Stimulated activated CD8-positive, alpha-beta memory T cell treated with anti-CD3 and anti-CD28 coated beads, Interleukin-2, amount 100 ng/mL, for 48 hours (primary cell): ENCODE data around the gene TBPL2.
A peak's percentile ranks its signal among the peaks of the same experiment; 100 is the strongest.
"Not testable (repeated sequence)": the region's sequence is repeated elsewhere in the genome, so short reads cannot be mapped to it uniquely, and the experiment has no call there.

Source experiments
- DNase-seq, 2 donors: peaks; one replicate each; pipeline ENCODE4 v3.0.0-alpha.2; 2020; ENCODE audit warnings: low read depth in 2 of 2

TBPL2 gene

DNA sequence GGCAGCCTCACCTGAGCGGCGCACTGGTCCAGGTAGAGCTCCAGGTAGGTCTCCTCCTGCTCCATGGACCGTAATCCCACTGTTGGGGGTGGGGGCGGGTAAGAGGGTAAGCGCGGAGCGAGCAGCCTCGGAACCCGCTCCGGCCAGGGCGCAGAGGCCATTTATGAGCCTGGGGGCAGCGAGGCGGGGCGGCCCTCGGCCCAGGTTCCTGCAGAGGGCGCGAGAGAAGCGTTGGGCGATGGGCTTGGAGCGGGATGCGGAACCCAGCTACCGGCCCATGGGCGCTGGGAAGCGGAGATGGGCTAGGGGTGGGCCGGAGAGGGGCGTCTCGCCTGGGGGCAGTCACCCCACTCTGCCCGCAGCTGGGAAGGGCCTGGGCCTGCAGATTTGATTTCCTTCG, at the start of gene TBPL2:
Gene TBPL2 (minus strand): TSS at position 232 of the 400 bp plus-strand sequence. CDS start 167 bp downstream, at position 65.
- DNase-seq, result no peak

DNA sequence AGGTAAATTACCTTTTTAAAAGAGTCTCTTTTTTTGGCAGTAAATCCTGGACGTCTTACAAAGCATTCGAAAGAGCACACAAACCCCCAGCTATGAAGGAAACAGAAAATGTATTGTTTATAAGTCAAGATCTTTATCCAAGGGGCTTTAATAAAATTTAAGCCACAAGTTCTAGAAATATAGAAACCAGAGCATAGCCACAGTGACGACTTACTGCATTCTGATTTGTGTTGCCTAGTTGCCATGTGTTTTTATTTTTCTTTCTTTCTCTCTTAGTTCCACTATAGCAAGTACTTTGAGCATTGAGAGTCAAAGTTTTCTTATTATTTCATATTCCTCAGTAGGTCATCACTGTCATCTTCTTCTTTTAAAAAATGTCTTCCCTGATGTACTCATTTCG, 47.8 kb upstream of the TBPL2 start:
- DNase-seq, result no peak

DNA sequence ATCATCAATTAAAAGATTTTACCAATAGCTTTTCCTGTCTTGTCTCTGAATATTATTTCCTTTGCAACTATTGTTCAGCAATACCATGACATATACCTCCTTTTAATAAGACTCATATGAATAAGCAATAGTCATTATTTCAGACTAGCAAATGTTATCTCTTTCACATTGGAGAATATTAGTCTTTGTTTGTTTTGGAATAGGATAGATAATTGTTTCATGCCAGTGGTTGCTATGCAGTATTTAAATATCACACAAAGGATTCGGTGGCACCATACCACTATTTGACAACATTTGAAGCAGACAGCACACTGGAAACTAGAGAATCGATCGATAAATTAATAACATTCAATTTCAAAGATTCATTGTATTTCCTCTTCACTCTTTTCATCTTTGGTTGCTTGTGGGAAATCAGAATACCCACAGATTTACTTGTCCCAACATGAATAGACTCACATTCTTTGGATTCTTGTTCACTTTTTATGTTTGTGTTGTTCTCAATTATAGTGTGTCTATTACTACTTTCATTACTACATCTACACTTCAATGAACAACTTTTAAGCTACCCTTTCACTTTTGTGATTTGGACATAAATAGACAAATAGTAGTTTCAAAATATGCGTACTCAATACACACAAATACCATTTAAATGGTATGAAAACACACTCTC, 42.7 kb upstream of the TBPL2 start:
- no peak for DNase-seq

- no peak for DNase-seq
Observed at GRCh38 chr14:55481769-55482168, 41.4 kb upstream of the TBPL2 start.

DNA sequence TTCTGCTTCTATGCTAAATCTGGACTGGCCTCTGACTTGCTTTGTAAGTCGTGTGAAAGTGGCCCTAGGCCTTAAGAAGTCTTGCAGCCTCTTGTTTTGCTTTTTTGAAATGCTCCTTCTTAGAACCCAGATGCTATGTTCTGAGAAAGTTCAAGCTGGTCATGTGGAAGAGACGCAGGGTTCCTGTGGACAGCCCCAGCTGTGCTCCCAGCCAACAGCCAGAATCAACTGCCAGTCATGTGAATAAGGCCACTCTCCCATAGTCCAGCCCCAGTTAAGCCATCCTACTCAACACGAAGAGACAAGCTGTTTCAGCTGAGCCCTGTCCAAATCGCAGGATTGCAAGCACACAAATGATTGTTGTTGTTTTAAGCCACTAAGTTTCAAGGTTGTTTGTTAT, 37.3 kb upstream of the TBPL2 start:
- DNase-seq, result no peak

DNA sequence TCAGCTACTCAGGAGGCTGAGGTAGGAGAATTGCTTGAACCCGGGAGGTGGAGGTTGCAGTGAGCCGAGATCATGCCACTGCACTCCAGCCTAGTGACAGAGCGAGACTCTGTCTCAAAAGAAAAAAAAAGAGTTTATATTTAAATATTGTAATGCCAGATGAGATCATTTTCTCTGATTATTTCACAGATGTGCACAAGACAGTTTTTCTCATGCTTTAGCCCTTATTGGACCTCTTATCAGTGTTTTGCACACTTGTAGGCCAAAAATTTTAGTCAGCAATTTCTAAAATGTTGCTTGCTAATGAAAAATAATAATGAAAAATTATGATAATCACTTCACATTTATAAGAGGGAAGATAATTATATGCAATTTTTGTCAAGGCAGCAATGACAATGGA, 36.0 kb upstream of the TBPL2 start:
- not testable (repeated sequence) for DNase-seq

GRCh38 chr14:55473786-55474185, 33.4 kb upstream of the TBPL2 start:
- no peak for DNase-seq

DNA sequence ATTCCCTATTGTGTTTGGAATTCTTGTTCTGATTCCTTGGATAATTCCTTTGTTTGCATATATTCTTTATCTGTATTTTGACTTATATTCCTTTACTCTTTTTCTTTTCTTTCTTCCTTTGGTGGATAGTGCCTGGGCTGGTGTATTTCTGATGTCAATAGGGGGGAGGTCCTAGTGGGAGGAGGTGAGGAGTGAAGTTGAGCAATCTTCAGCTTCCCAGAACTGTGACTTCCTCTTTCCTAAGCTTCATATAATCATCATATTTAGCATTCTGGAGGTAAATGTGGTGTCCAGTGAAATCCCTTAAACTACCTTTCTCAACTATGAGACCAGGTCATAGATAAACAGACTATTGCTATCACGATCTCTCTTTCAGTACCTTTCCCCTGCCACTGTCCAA, 29.6 kb upstream of the TBPL2 start:
- DNase-seq, result no peak

DNA sequence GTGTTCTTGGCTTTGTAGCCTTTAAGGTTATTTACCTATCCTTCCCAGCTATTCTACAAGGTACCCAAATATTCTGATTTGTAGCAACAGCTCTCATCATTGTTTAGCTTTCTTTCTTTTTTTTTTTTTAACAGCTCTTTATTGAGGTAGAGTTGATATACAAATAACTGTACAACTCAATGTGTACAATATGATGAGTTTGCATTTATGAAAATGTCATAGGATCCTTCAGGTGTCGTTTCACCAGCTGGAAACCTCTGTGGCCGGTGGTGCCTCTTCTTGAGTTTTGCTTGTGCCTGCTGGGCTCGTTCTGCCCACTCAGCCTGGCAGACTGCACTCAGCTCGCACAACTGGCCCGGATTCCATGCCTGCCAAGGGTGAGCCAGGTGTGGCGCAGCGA, 26.9 kb upstream of the TBPL2 start:
- DNase-seq, result no peak

DNA sequence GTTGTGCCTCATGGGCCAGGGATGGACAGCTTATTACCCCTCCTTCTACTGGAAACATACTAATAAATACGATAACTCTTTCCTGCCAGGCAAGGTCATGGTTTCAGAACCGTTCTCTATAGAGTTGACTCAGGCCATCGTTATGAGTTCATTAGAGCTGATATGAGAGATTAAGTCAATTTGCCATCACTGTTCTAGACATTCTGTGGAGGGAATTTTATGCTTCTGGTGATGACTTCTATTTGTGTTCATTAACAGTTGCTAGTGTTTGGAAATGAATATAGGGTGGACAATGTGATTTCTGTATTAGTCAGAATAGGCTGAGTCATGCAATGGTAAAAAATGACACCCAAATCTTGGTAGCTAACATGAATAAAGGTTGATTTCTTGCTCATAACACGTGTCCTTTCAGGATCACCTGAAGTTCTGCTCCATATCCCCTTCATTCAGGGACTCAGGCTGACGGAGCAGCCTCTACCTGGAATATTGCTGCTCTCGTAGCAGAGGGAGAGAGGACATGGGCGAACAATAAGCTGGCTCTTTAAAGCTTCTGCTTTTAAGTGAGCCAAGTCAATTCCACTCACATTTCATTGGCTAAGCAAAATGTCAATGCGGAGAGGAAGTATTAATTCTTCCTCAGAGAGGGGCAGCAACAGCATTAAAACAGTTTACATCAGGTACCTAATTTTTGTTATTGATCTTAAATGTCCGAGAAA, 18.5 kb upstream of the TBPL2 start:
- no peak for DNase-seq

DNA sequence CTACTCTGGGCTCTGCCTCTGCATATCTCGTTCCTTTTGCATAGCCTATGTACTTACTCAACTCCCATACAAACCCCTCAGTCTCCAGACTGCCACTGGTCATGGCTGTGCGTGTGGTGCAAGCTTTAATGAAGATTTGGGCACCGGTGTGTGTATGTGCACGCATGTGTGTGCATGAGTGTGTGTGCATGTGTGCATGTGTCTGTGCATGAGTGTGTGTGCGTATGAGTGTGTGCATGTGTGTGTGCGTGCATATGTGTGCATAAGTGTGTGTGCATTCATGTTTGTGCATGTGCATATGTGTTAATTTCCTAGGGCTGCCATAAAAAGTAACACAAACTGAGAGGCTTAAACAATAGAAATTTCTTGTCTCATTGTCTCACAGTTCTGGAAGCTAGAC, 17.1 kb upstream of the TBPL2 start:
- DNase-seq, result no peak

DNA sequence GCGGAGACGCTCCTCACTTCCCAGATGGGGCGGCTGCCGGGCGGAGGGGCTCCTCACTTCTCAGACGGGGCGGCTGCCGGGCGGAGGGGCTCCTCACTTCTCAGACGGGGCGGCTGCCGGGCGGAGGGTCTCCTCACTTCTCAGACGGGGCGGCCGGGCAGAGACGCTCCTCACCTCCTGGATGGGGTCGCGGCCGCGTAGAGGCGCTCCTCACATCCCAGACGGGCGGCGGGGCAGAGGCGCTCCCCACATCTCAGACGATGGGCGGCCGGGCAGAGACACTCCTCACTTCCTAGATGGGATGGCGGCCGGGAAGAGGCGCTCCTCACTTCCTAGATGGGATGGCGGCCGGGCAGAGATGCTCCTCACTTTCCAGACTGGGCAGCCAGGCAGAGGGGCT, 16.0 kb upstream of the TBPL2 start:
- DNase-seq, result not testable (repeated sequence)

- no peak for DNase-seq
Observed at GRCh38 chr14:55454264-55455002, 14.0 kb upstream of the TBPL2 start.

- no peak for DNase-seq
Observed at GRCh38 chr14:55451950-55452349, 11.5 kb upstream of the TBPL2 start.

DNA sequence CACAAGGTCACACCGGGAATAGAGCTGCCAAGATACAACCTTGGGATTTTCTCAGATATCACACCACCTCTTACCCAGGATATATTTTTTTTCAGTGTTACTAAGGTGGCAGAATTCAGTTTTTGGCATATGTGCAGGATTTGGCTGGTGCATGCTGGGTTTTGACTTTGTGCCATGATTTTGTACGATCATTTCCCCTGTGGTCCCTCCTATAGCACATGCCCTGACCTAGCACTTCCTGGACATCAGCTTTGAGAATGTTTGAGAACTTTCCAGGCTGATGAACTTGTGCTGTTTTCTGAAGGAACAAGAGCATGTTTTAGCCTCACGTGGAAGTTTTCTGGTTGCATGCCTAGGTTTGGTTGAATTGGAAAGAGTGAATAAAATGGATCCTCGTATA, 11.0 kb upstream of the TBPL2 start:
- no peak for DNase-seq

GRCh38 chr14:55450987-55451386, 10.6 kb upstream of the TBPL2 start:
- DNase-seq, result no peak

GRCh38 chr14:55450539-55450938, 10.1 kb upstream of the TBPL2 start:
- no peak for DNase-seq

GRCh38 chr14:55450124-55450523, 9.7 kb upstream of the TBPL2 start:
- no peak for DNase-seq

DNA sequence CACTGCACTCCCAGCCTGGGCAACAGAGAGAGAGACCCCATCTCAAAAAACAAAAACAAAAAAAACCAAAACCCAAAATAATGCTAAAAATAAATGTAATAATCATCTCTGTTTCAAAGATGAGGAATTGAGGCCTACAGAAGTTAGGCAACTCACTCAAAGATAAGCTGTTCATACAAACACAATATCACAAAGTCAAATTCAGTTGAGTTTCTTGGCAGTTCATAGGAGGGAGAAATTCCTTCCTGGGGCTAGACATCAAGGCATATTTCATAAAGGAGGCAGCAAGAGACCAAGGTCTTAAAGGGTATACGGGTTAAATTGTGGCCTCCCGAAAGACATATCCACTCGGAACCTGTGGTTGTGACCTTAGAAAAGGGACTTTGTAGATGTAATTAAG, 8.7 kb upstream of the TBPL2 start:
- no peak for DNase-seq

DNA sequence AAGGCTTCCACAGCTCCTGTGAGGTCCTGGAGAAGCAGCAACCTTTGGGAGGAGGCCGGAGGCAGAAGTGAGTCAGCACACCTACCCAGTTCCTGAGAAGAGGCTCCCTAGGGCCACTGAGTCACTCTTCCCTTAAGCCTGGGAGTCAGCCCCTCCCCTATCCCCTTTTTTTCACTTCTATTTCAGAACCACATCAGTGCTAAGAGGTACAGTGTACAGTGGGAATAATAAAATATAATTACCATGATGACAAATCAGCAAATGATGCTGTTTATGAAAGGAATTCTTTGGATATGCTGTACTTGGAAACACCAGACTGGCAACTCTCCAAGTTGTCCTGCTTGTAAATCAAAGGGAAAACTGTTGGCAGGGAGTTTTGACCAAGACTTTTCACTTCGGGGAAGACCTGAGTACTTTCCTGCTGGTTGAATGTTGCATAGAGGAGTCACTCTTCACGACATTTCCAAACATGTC, 7.8 kb upstream of the TBPL2 start:
- peak in 1 of 2 donors; percentile 43 for DNase-seq

DNA sequence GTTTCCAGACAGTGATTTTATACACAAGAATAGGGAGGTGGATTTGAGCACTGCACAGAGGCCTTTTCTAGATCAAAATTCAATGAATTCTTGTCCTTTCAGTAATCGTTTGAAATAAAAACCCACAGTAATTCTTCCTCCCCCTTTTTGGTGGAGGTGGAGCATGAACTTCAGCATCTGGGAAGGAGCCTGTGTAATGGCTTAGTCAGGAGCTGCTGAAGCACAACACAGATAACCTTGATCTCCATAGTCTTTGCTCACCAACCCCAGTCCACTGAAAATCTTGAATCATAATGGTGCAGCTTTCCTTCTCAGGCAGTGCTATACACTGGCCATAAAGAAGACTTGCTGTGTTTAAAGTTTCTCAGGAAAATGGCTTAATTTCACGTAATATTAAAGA, 6.4 kb upstream of the TBPL2 start:
- no peak for DNase-seq

DNA sequence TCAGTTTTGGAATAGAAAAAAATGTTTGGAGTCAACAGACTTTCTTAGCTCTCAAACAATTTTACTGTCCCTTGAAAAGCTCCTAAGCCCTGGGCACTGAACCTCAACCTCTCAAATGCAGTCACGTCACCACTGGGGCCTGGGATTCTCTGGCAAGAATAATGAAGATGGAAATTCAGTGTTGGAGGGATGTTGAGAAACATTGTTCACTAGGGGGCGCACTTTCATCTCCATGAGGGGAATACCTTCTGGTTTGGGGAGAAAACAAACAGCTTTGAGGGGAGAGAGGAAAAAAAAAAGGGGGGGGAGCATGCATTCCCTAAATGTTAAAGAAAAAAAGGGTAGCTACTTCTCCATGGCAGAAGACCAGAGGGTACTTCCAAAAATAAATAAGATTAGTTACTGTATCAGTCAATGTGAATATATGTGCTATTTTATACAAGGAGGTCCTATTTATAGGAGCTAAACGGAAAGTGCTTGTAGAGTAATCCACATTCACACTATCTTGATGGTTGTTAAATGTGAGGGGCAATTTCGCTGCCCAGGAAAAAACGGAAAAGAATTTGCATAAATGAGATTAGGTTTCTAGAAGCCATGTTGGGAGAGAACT, 5.8 kb upstream of the TBPL2 start:
- no peak for DNase-seq
